Endothelial cell (in vitro differentiated cells): ENCODE measurements around the gene KRT17. TPM values are rescaled to one million over a fixed set of nuclear protein-coding genes. Genes with fewer than 3 reads are reported as not detected.
A peak's percentile ranks its signal among the peaks of the same experiment; 100 is the strongest.
"Not testable (repeated sequence)": the region's sequence is repeated elsewhere in the genome, so short reads cannot be mapped to it uniquely, and the experiment has no call there.

Experiments used
- DNase-seq: peaks from one replicate; pipeline ENCODE4 v3.0.0; 2021; ENCODE audit warnings: low spot score
- H3K27ac Mint-ChIP-seq: one replicate; pipeline ENCODE4 v1.8.0; 2021; ENCODE audit warnings: mixed read lengths, inconsistent platforms; ENCODE audit not compliant: unreplicated experiment
- H3K27me3 Mint-ChIP-seq: one replicate; pipeline ENCODE4 v1.8.0; 2021; ENCODE audit warnings: mild to moderate bottlenecking, moderate library complexity, mixed read lengths, inconsistent platforms; ENCODE audit not compliant: unreplicated experiment
- H3K36me3 Mint-ChIP-seq: one replicate; pipeline ENCODE4 v1.8.0; 2021; ENCODE audit warnings: mild to moderate bottlenecking, low read depth, mixed read lengths, inconsistent platforms; ENCODE audit not compliant: unreplicated experiment
- H3K4me1 Mint-ChIP-seq: one replicate; pipeline ENCODE4 v1.8.0; 2021; ENCODE audit warnings: mild to moderate bottlenecking, mixed read lengths, inconsistent platforms; ENCODE audit not compliant: unreplicated experiment
- H3K4me3 Mint-ChIP-seq: one replicate; pipeline ENCODE4 v1.8.0; 2021; ENCODE audit warnings: mild to moderate bottlenecking, mixed read lengths, inconsistent platforms; ENCODE audit not compliant: unreplicated experiment
- H3K9me3 Mint-ChIP-seq: one replicate; pipeline ENCODE4 v1.8.0; 2021; ENCODE audit warnings: mixed read lengths, inconsistent platforms; ENCODE audit not compliant: unreplicated experiment
- CTCF ChIP-seq: fragments of 200-600 bp; sonication (generic); IDR thresholded peaks from one replicate; pipeline ENCODE4 v1.5.0; 2021; ENCODE audit warnings: antibody characterized with exemption; ENCODE audit not compliant: unreplicated experiment
- total RNA-seq: library from RNA; stranded (reverse); fragmentation: NEBNext Ultra II Directional; extraction: Animal tissue kit (Norgen Biotek cat#: 25700); gene quantifications from one replicate; pipeline ENCODE4 v1.2.1, GENCODE V29; 2021; ENCODE audit not compliant: unreplicated experiment

The KRT17 gene
- total RNA-seq, 1 donor from 2014 or later = not detected

- DNase-seq = peak; percentile 95
- no peak overlapping the region for H3K4me3 Mint-ChIP-seq
- no peaks in the 10 kb centered on the region for H3K4me1 Mint-ChIP-seq
- H3K36me3 Mint-ChIP-seq = no peaks in the 10 kb centered on the region
- peak; percentile 87 for TF ChIP-seq CTCF
- H3K27ac Mint-ChIP-seq = peak overlapping the region; percentile 42
- peaks cover 17% of the 10 kb centered on the region for H3K27me3 Mint-ChIP-seq
- no peaks in the 10 kb centered on the region for H3K9me3 Mint-ChIP-seq
Measured at GRCh38 chr17:41579484-41580243, 44.7 kb downstream of the KRT17 start.

- H3K9me3 Mint-ChIP-seq = no peaks in the 10 kb centered on the region
- DNase-seq = no peak
- H3K4me3 Mint-ChIP-seq = no peak overlapping the region
- TF ChIP-seq CTCF = no peak
- no peak overlapping the region for H3K27ac Mint-ChIP-seq
- H3K4me1 Mint-ChIP-seq = no peaks in the 10 kb centered on the region
- H3K27me3 Mint-ChIP-seq = peaks cover 17% of the 10 kb centered on the region
- no peaks in the 10 kb centered on the region for H3K36me3 Mint-ChIP-seq
Measured at GRCh38 chr17:41578971-41579370, 45.4 kb downstream of the KRT17 start.

GRCh38 chr17:41578538-41578937 is 45.8 kb downstream of the KRT17 start:
- H3K4me3 Mint-ChIP-seq = no peak overlapping the region
- DNase-seq = no peak
- H3K9me3 Mint-ChIP-seq = no peaks in the 10 kb centered on the region
- no peaks in the 10 kb centered on the region for H3K36me3 Mint-ChIP-seq
- no peaks in the 10 kb centered on the region for H3K4me1 Mint-ChIP-seq
- H3K27ac Mint-ChIP-seq = no peak overlapping the region
- peaks cover 17% of the 10 kb centered on the region for H3K27me3 Mint-ChIP-seq
- no peak for TF ChIP-seq CTCF

GRCh38 chr17:41576740-41577139 is 47.6 kb downstream of the KRT17 start:
- H3K4me1 Mint-ChIP-seq, H3K27ac Mint-ChIP-seq, H3K36me3 Mint-ChIP-seq, H3K9me3 Mint-ChIP-seq, DNase-seq, H3K4me3 Mint-ChIP-seq: not testable (repeated sequence)
- peaks cover 19% of the 10 kb centered on the region for H3K27me3 Mint-ChIP-seq

- Mint-ChIP-seq H3K27me3 (peaks cover 16% of the 10 kb centered on the region), H3K27ac (no peak overlapping the region), H3K9me3 (no peaks in the 10 kb centered on the region), H3K4me3 (no peak overlapping the region), H3K4me1 (no peaks in the 10 kb centered on the region), H3K36me3 (no peaks in the 10 kb centered on the region)
- DNase-seq = no peak
- TF ChIP-seq CTCF = no peak
Measured at GRCh38 chr17:41575336-41575735, 49.0 kb downstream of the KRT17 start.
